ENCODE measurements around the gene NEDD8.

DNA sequence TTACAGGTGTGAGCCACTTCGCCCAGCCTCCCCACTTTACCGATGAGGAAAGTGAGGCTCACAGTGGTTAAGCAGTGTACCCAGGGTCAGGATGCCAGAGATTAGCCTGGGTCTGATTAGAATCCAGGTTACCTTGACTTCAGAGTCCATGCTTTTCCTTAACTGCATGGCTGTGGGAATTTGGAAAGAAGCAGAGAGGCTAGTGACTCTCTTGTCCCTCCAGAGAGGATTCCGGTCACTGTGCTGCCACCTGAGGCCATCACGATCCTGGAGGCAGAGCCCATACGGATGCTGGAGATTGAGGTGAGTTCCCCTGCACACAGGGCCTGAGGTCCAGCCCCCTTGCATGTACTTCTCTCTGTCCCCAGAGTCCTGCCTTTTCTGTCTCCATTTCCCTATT is 55.6 kb downstream of the NEDD8 start:
- TF ChIP-seq, protein P1, sequence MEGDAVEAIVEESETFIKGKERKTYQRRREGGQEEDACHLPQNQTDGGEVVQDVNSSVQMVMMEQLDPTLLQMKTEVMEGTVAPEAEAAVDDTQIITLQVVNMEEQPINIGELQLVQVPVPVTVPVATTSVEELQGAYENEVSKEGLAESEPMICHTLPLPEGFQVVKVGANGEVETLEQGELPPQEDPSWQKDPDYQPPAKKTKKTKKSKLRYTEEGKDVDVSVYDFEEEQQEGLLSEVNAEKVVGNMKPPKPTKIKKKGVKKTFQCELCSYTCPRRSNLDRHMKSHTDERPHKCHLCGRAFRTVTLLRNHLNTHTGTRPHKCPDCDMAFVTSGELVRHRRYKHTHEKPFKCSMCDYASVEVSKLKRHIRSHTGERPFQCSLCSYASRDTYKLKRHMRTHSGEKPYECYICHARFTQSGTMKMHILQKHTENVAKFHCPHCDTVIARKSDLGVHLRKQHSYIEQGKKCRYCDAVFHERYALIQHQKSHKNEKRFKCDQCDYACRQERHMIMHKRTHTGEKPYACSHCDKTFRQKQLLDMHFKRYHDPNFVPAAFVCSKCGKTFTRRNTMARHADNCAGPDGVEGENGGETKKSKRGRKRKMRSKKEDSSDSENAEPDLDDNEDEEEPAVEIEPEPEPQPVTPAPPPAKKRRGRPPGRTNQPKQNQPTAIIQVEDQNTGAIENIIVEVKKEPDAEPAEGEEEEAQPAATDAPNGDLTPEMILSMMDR (IDR thresholded peaks at IDR 0.05) = no peak
- TF ChIP-seq POLR2AphosphoS5 (IDR thresholded peaks at IDR 0.05) (no peak), EP300 (IDR thresholded peaks at IDR 0.05) (no peak), POLR2A (IDR thresholded peaks at IDR 0.05) (no peak)
